Measurements from ENCODE around the gene CCDC28A.
A peak's percentile ranks its signal among the peaks of the same experiment; 100 is the strongest.

Gene CCDC28A

GRCh38 chr6:138787138-138787537, 13.6 kb downstream of the CCDC28A start:
- no peak for DNase-seq
- no peak overlapping the region for H4K12ac ChIP-seq (ENCODE audit: low read depth, low read length)
- no peak overlapping the region for H3K4me2 ChIP-seq (ENCODE audit: low read length)
- WGBS (ENCODE audit: extremely low coverage, insufficient coverage, insufficient read length), result no CpG with 5 or more reads among the region's 1 CpG
- no peak overlapping the region for H4K91ac ChIP-seq (ENCODE audit: low read depth, low read length)
- H3K4me1 ChIP-seq (ENCODE audit: control insufficient read depth in 1 of 2, insufficient read depth in 2 of 2, low read length in 2 of 2), result no peaks in the 10 kb centered on the region
- no peak overlapping the region for H4K8ac ChIP-seq (ENCODE audit: low read depth, low read length)
- no peak overlapping the region for H2AFZ ChIP-seq (ENCODE audit: insufficient read depth, low read length, poor library complexity)
- H2BK120ac ChIP-seq (ENCODE audit: insufficient read depth, low read length, poor library complexity), result no peak overlapping the region
- H3K9me3 ChIP-seq (ENCODE audit: insufficient read depth, low read depth, low read length), result no peaks in the 10 kb centered on the region
- H3K4ac ChIP-seq (ENCODE audit: low read depth, low read length), result no peak overlapping the region
- no peaks in the 10 kb centered on the region for H3K79me2 ChIP-seq (ENCODE audit: control insufficient read depth, insufficient read depth, low read length, poor library complexity)
- no peak overlapping the region for H3K23ac ChIP-seq (ENCODE audit: low read length)
- no peak overlapping the region for H3K9ac ChIP-seq (ENCODE audit: low read length)
- no peak overlapping the region for H3K18ac ChIP-seq (ENCODE audit: low read length)
- no peak overlapping the region for H2BK12ac ChIP-seq (ENCODE audit: low read length)
- no peak overlapping the region for H3K27ac ChIP-seq (ENCODE audit: low read depth, low read length)
- no peak overlapping the region for H3K4me3 ChIP-seq (ENCODE audit: low read depth, low read length)
- peaks cover 0 to 1% of the 10 kb centered on the region in 2 experiments for H3K36me3 ChIP-seq (ENCODE audit: control insufficient read depth in 1 of 2, insufficient read depth in 2 of 2, low read length in 2 of 2)
- no peaks in the 10 kb centered on the region for H3K79me1 ChIP-seq (ENCODE audit: low read length)
- H2AK5ac ChIP-seq (ENCODE audit: low read length), result no peak overlapping the region
- no peak overlapping the region for H3K14ac ChIP-seq (ENCODE audit: low read length)
- H2BK5ac ChIP-seq (ENCODE audit: low read depth, low read length, poor library complexity), result no peak overlapping the region
- no peaks in the 10 kb centered on the region for H3K27me3 ChIP-seq (ENCODE audit: insufficient read depth, low read length)

GRCh38 chr6:138795809-138796603, 22.4 kb downstream of the CCDC28A start, which contains the start of gene ECT2L:
TSS of gene ECT2L (plus strand) at chr6:138796087. CDS start at chr6:138813275, 17,188 bp downstream.
- Histone ChIP-seq H3K4me3 (ENCODE audit: low read depth, low read length) (peak within 1 kb of the TSS; percentile 54), H2BK5ac (ENCODE audit: low read depth, low read length, poor library complexity) (no peak within 1 kb of the TSS), H3K18ac (ENCODE audit: low read length) (no peak within 1 kb of the TSS), H4K91ac (ENCODE audit: low read depth, low read length) (peak within 1 kb of the TSS; percentile 47), H3K23ac (ENCODE audit: low read length) (no peak within 1 kb of the TSS), H3K4ac (ENCODE audit: low read depth, low read length) (no peak within 1 kb of the TSS), H3K9ac (ENCODE audit: low read length) (no peak within 1 kb of the TSS), H4K12ac (ENCODE audit: low read depth, low read length) (peak within 1 kb of the TSS; percentile 52), H2BK120ac (ENCODE audit: insufficient read depth, low read length, poor library complexity) (no peak within 1 kb of the TSS), H2BK12ac (ENCODE audit: low read length) (no peak within 1 kb of the TSS), H2AK5ac (ENCODE audit: low read length) (peak within 1 kb of the TSS; percentile 72), H3K36me3 (ENCODE audit: control insufficient read depth in 1 of 2, insufficient read depth in 2 of 2, low read length in 2 of 2) (no peaks in the 10 kb centered on the region), H3K4me1 (ENCODE audit: control insufficient read depth in 1 of 2, insufficient read depth in 2 of 2, low read length in 2 of 2) (peaks cover 0 to 6% of the 10 kb centered on the region in 2 experiments), H3K27ac (ENCODE audit: low read depth, low read length) (no peak within 1 kb of the TSS), H4K8ac (ENCODE audit: low read depth, low read length) (peak within 1 kb of the TSS; percentile 68), H3K4me2 (ENCODE audit: low read length) (peak within 1 kb of the TSS; percentile 50), H3K27me3 (ENCODE audit: insufficient read depth, low read length) (no peaks in the 10 kb centered on the region), H3K79me1 (ENCODE audit: low read length) (peaks cover 2% of the 10 kb centered on the region), H3K14ac (ENCODE audit: low read length) (peak within 1 kb of the TSS; percentile 47), H2AFZ (ENCODE audit: insufficient read depth, low read length, poor library complexity) (peak within 1 kb of the TSS; percentile 72), H3K9me3 (ENCODE audit: insufficient read depth, low read depth, low read length) (no peaks in the 10 kb centered on the region), H3K79me2 (ENCODE audit: control insufficient read depth, insufficient read depth, low read length, poor library complexity) (no peaks in the 10 kb centered on the region)
- WGBS (ENCODE audit: extremely low coverage, insufficient coverage, insufficient read length), result no CpG with 5 or more reads among the region's 50 CpGs
- DNase-seq, result peak; percentile 64 to 67

- Histone ChIP-seq H4K91ac (ENCODE audit: low read depth, low read length) (no peak overlapping the region), H3K4me1 (ENCODE audit: control insufficient read depth in 1 of 2, insufficient read depth in 2 of 2, low read length in 2 of 2) (peaks cover 0 to 6% of the 10 kb centered on the region in 2 experiments), H3K14ac (ENCODE audit: low read length) (no peak overlapping the region), H3K4me2 (ENCODE audit: low read length) (no peak overlapping the region), H4K8ac (ENCODE audit: low read depth, low read length) (no peak overlapping the region), H3K79me2 (ENCODE audit: control insufficient read depth, insufficient read depth, low read length, poor library complexity) (no peaks in the 10 kb centered on the region), H4K12ac (ENCODE audit: low read depth, low read length) (no peak overlapping the region), H3K27me3 (ENCODE audit: insufficient read depth, low read length) (no peaks in the 10 kb centered on the region), H2BK120ac (ENCODE audit: insufficient read depth, low read length, poor library complexity) (no peak overlapping the region), H3K36me3 (ENCODE audit: control insufficient read depth in 1 of 2, insufficient read depth in 2 of 2, low read length in 2 of 2) (no peaks in the 10 kb centered on the region), H3K79me1 (ENCODE audit: low read length) (peaks cover 2% of the 10 kb centered on the region), H2AK5ac (ENCODE audit: low read length) (no peak overlapping the region), H3K18ac (ENCODE audit: low read length) (no peak overlapping the region), H3K27ac (ENCODE audit: low read depth, low read length) (no peak overlapping the region), H3K4me3 (ENCODE audit: low read depth, low read length) (no peak overlapping the region), H3K23ac (ENCODE audit: low read length) (no peak overlapping the region), H3K9me3 (ENCODE audit: insufficient read depth, low read depth, low read length) (no peaks in the 10 kb centered on the region), H3K9ac (ENCODE audit: low read length) (no peak overlapping the region), H2BK12ac (ENCODE audit: low read length) (no peak overlapping the region), H3K4ac (ENCODE audit: low read depth, low read length) (no peak overlapping the region), H2BK5ac (ENCODE audit: low read depth, low read length, poor library complexity) (no peak overlapping the region), H2AFZ (ENCODE audit: insufficient read depth, low read length, poor library complexity) (no peak overlapping the region)
- no CpG with 5 or more reads among the region's 2 CpGs for WGBS (ENCODE audit: extremely low coverage, insufficient coverage, insufficient read length)
- no peak for DNase-seq
Observed at GRCh38 chr6:138796771-138797170, 23.2 kb downstream of the CCDC28A start.

GRCh38 chr6:138797806-138798446, 24.4 kb downstream of the CCDC28A start:
- H4K12ac ChIP-seq (ENCODE audit: low read depth, low read length), result no peak overlapping the region
- no peak overlapping the region for H2BK120ac ChIP-seq (ENCODE audit: insufficient read depth, low read length, poor library complexity)
- no peak overlapping the region for H2BK5ac ChIP-seq (ENCODE audit: low read depth, low read length, poor library complexity)
- no peak overlapping the region for H4K8ac ChIP-seq (ENCODE audit: low read depth, low read length)
- no peak overlapping the region for H3K23ac ChIP-seq (ENCODE audit: low read length)
- no CpG with 5 or more reads among the region's 4 CpGs for WGBS (ENCODE audit: extremely low coverage, insufficient coverage, insufficient read length)
- no peak for DNase-seq
- H3K4me1 ChIP-seq (ENCODE audit: control insufficient read depth in 1 of 2, insufficient read depth in 2 of 2, low read length in 2 of 2), result peaks cover 0 to 6% of the 10 kb centered on the region in 2 experiments
- no peak overlapping the region for H3K27ac ChIP-seq (ENCODE audit: low read depth, low read length)
- H2AK5ac ChIP-seq (ENCODE audit: low read length), result no peak overlapping the region
- no peak overlapping the region for H4K91ac ChIP-seq (ENCODE audit: low read depth, low read length)
- H3K79me2 ChIP-seq (ENCODE audit: control insufficient read depth, insufficient read depth, low read length, poor library complexity), result no peaks in the 10 kb centered on the region
- peaks cover 2% of the 10 kb centered on the region for H3K79me1 ChIP-seq (ENCODE audit: low read length)
- no peak overlapping the region for H3K4me3 ChIP-seq (ENCODE audit: low read depth, low read length)
- H3K9me3 ChIP-seq (ENCODE audit: insufficient read depth, low read depth, low read length), result no peaks in the 10 kb centered on the region
- H3K27me3 ChIP-seq (ENCODE audit: insufficient read depth, low read length), result no peaks in the 10 kb centered on the region
- no peak overlapping the region for H2BK12ac ChIP-seq (ENCODE audit: low read length)
- no peak overlapping the region for H3K14ac ChIP-seq (ENCODE audit: low read length)
- no peak overlapping the region for H3K9ac ChIP-seq (ENCODE audit: low read length)
- H3K18ac ChIP-seq (ENCODE audit: low read length), result no peak overlapping the region
- no peak overlapping the region for H3K4me2 ChIP-seq (ENCODE audit: low read length)
- no peak overlapping the region for H2AFZ ChIP-seq (ENCODE audit: insufficient read depth, low read length, poor library complexity)
- no peak overlapping the region for H3K4ac ChIP-seq (ENCODE audit: low read depth, low read length)
- H3K36me3 ChIP-seq (ENCODE audit: control insufficient read depth in 1 of 2, insufficient read depth in 2 of 2, low read length in 2 of 2), result no peaks in the 10 kb centered on the region

Data from trophoblast cell (in vitro differentiated cells and primary cell).